OCI-M2 (cell line): ENCODE results near the gene ANKRD11.
"Not testable (repeated sequence)": the region's sequence is repeated elsewhere in the genome, so short reads cannot be mapped to it uniquely, and the experiment has no call there.

Source experiments
- DNase-seq: peaks from one replicate; lab custom pipeline; 2025; ENCODE audit not compliant: unreplicated experiment; lab: John Stamatoyannopoulos, UW

The ANKRD11 gene

DNA sequence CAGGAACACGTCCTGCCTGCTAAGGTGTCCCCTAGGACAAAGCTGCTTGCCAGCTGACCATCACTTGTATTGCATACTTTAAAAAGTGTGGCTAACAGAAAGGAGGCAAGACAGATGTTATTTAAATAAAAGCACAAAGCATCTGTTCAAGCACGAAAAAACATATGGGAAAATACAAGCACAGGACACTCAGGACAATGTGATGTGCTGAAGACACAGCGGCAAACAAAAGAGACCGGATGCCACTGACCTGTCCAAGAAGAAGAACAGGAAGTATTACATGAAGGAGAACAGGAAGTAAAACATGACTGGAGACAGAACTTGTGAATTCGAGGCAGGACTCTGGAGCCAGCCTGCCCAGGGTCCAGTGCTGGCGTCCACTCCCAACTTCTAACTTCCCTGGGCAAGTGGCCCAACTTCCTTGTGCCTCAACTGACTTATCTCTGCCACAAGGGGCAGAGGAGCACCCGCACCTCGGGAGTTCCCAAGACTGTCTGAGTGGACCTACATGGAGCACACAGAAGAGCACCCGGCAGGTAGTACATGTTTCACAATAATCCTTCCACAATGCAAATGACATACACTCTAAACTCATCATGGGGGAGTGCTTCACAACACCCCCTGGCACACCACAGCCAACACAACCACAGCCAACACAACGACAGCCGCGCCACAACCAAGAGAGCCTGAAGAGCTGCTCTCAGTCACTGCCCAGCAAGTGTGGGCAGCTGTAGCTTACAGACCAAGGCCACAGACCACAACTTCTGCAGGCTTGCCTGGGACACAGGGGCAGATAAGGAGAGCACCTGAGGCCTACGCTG is 36.6 kb downstream of the ANKRD11 start:
- DNase-seq, result no peak

DNA sequence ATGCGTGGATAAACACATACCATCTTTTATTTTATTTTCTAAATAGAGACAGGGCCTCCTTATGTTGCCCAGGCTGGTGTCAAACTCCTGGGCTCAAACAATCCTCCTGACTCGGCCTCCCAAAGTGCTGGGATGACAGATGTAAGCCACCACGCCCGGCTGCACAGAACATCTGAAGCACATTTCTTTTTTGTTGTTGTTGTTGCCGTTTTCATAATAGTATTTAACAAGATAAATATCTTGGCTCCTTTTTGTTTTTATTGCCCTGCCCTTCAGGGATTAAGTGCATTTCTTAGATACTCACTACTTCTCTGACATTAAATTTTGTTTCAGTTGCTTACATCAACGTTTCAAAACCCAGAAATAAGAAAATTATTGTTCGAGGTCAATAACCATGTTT is 37.4 kb downstream of the ANKRD11 start:
- no peak for DNase-seq

DNA sequence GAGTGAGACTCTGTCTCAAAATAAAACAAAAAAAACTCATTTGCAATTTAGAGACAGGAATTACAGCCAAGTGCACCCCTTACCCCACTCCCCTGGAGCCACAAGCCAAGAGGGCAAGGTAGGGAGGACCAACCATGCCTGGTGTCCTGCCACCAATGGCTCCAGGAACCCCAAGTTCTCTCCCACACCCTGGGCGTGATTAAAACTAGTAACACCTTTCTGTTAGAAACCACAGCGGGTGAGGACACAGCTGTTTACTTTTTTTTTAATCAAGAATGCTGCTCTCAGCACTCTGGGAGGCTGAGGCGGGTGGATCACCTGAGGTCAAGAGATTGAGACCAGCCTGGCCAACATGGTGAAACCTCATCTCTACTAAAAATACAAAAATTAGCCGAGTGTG is 38.1 kb downstream of the ANKRD11 start:
- no peak for DNase-seq

DNA sequence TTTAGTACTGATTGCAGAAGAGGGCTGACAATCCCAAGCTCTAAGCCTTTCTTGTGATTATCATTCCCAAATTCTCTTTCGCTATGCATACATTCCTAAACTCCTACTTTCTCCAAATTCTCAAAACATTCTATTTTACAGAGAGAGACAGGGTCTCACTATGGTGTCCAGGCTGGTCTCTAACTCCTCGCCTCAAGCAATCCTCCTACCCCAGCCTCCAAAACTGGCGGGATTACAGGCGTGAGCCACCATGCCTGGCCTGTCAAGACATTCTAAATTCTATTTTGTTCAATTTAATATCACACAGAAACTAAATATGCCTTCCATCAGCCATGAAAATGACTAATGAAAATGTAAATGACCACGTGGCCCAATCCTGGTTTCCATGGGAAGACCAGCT is 39.8 kb downstream of the ANKRD11 start:
- no peak for DNase-seq

DNA sequence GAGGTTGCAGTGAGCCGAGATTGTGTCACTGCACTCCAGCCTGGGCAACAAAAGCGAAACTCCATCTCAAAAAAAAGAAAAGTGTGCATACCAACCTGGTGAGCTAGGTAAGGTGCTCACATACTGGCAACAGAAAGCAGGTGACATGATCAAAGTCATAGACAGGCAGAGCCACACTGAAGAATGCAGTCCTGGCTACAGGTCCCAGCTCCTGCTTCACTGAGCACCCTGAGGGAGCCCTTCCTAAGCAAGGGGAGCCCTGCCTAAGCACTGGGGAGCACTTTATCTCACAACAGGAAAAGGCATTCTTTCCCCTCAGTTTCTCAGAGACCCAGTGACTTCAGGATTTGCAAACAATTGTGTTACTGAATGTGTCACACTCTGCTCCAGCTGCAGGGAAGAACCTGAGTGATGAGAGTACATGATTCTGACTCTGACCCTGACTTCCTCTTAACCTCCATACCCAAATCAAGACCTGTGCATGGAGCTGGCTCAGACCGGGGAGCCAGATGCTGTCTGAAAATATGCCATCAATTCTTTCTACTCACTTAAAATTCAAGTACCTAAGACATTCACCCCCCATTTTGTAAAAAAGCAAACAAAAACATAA is 40.5 kb downstream of the ANKRD11 start:
- DNase-seq, result no peak

DNA sequence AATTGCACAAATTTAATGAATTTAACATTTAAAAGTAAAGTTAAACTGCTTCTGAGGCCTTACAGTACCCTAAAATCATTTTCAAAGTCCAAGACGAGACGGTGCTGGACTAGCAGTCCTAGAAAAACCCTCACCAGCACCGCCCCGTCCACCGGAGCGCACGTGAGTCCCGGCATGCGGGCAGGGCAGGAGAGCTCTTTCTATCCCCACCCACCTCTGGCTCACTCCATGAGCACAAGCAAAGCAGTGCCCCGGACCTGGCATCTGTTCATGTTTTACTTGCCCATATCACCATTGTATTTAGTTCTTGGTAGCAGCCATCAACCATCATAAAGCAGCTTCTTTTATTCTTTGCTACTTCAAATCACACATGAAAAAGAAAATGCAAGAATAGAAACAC is 41.7 kb downstream of the ANKRD11 start:
- no peak for DNase-seq

DNA sequence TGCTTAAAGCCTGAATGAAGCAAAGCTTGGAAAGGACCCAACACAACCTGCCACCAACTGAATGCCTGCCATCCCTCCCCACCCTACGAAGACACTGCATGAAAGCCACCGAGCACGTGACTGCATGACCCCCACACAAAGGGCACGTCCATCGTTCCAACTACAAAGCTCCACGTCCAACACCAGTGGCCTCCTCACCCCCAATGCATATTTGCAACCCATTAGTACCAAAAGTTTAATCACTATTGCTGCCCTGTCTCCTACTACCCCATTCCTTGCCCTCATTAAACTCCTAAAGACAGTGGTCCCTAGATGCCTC is 43.4 kb downstream of the ANKRD11 start:
- no peak for DNase-seq

DNA sequence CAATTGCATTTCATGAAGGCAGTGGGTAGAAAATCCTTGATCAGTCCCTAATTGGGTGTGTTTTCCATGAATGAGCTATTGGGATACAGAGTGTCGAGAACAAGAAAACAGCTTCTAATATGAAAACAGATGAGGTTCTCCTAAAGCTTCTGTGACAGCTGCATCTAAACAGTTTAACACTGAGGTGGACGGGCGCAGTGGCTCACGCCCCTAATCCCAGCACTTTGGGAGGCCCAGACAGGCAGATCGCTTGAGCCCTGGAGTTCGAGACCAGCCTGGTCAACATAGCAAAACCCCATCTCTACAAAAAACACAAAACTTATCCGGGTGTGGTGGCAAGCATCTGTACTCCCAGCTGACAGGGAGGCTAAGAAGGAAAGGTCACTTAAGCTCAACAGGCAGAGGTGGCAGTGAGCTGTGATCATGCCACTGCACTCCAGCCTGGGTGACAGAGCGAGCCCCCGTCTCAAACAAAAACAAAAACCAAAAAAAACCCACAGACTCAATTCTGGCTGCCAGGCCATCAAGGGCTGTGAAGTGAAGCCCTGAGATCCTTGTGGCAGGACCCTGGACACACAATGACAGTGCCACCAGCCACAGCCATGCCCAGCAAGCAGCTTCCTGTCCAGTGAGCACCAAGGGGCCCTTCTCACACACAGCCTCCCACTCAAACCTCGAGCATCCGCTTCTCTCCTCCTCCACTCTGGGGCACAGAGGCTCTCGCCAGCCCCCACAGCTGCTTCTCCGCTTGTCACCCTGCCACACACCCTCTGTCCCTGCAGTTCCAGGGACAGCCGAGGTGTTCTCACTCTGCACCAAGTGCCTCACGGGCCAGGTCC is 44.0 kb downstream of the ANKRD11 start:
- DNase-seq, result no peak

DNA sequence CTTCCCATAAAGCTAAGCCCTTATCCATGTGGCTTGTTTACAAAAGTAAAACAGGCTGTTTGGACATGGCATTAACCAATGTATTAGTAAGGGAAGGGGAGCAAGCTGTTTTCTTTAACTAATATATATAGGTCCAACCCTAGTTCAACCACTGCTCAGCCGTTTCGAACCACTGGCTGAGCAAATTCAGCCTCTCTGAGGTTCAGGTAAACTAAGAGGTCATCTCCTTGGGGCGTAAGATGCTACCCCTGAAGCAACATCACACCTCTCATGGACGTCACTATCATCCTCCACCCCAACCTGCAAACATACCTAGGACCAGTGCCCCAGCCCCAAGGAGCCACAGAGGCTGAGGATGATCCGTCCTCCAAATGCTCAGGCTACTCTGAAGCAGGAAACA is 45.2 kb downstream of the ANKRD11 start:
- DNase-seq, result no peak

DNA sequence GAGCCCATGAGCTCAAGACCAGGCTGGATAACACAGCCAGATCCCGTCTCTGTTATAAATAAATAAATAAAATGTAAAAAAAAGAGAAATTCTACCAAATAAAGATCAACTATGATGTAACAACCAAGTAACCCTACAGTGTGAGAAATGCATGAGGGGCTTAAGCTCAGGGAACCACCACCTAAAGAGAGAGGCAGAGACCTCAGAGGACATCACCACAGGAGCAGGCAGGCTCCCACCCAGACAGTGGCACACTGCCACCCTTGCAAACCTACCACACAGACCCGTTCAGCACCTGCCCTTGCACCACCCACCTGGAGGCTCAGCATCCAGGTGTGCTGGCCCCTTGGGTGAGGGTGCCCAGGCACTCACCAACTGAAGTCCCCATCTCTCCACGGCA is 45.6 kb downstream of the ANKRD11 start:
- DNase-seq, result no peak

DNA sequence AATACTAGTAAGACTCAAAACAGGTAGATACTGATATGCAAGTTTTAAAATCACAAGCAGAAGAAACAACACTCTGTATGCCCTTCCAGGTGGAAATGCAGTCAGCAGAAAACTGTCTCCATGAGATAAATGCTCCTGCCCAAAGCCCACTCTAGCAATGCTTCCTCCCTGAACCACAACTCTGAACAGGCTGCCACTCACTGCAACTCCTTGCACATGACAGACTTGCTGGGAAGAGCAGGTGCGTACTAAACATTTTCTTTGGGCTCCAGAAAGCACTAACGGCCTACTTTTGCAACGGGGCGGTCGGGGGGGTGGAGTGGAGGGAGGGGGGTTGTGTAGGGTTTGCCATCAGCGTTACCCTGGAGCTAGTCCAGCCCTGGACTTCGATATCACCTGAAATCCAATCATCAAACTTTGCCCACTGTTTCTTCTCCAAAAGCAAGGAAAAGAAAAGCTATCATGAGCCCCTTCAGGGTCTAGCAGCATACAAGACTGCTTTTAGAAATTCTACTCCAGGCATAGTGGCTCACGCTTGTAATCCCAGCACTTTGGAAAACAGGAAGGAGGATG is 46.1 kb downstream of the ANKRD11 start:
- DNase-seq, result no peak

DNA sequence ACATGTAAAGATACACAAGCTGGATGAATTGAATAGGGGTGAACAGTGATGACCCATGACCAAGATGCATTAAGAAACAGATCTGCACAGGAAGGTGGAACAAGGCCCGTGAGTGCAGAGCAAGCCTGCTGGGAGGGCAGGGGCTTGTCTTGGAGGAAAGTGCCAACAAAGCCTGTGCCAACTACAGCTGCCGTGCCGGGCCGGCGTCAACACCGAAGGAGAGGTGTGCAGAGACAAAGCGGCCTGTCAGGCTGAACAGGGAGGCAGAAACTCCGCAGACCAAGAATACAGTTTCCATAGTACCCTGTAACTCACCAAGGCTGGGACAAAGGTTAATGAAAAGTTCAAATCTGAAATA is 46.7 kb downstream of the ANKRD11 start:
- DNase-seq, result no peak

DNA sequence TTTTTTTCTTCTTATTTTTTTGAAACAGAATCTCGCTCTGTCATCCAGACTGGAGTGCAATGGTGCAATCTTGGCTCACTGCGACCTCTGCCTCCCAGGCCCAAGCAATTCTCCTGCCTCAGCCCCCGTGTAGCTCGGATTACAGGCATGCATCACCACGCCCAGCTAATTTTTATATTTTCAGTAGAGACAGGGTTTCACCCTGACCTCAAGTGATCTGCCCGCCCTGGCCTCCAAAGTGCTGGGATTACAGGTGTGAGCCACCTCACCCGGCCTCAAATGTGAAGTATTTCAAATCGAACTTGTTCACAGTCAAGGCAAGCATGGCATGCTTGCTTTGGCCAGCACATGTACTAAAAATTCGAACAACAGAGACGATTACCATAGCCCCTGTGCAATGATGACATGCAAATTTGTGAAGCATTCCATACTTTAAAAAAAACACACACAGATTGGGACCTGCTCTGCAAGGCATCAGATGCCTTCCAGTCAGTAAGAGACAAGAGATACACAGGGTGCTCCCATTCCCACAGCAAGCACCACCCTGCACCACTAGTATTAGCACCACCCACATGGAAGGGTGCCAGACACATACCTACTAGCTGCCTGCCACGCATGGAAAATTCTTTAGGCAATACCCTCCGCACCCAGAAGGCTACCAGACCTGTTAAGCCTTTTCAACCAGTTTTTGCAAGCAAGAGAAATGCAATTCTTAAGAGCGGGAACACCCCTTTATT is 47.2 kb downstream of the ANKRD11 start:
- DNase-seq, result no peak

DNA sequence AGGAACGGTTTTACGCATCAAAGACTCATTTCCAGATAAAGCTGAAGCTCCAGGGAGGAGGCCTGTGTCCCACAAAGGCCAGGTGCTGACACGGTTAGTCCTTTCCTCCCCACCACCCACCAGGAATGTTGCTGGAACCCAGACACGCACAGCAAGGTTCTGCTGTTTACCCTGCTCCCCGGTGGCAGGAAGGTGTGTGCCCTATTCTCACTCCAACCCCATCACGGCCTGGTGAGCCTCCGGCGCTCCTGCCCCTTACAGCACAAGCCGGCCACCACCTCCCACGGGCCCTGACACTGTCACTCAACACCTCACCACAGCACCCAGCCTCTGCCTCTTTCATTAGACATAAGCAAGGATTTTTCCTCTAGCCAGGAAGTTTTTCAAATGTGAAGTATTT is 47.8 kb downstream of the ANKRD11 start:
- no peak for DNase-seq

DNA sequence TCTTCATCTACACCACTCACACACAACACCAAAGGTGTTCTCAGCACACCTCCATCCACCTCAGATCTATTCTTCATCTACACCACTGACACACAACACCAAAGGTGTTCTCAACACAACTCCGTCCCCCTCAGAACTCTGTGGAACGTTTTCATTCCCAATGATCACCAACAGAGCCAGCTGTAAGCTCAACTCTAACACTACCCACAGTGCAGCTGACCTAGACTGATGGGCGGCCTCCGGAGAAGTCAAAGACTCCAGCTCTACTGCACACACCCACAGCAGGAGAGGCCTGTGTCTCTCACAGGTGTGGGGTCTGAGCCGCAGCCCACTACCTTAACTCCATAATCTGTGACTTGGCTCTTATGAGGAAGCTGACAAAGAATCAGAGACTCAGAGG is 50.7 kb downstream of the ANKRD11 start:
- DNase-seq, result no peak

DNA sequence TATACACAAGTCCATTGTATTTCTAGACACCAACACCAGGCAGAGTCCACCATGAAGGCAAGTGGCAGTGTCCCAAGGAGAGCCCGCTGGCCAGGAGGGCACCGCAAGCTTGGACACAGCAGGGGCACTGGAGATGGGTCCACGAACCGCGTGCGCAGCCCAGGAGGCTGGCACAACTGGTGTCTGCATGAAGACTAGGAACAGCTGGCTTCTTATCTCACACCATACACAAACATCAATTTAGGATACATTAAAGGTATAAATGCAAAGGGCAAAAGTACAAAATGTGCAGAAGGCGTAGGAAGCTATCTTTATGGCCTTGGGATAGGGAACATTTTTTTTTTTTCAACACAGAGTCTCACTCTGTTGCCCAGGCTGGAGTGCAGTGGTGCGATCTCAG is 52.4 kb downstream of the ANKRD11 start:
- DNase-seq, result no peak

DNA sequence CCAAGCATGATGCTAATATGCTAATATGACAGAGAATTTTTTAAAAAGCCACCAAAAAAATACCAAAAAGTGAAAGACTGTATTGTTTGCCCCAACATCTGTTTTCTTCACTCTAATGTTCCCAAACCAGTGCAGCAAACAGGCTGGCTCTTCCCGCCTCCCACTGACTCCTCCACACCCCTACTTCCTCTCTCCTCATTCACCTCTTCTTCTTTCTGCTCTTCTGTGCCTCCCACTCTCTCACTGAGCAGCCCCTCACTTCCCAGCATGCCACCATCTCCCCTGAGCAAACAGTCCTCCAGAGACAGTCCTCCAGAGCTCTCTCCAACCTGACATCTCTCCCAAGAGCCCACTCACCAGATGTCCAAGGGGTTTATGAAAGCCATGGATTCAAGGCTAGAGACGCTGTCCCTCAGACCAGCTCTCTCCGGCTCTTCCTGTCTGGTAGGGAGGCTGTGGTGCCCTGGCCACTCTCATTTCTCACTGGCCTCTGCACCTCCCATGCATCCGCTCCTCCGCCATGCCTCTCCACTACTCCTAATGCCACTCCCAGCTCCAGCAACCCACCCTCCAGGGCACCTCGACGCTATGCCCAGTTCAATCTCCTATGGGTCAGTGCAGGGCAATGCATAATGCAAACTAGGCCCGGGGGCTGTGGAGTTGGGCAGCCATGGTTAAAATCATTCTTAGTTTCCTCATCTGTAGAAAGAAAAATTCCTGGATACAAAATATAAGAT is 52.9 kb downstream of the ANKRD11 start:
- no peak for DNase-seq

DNA sequence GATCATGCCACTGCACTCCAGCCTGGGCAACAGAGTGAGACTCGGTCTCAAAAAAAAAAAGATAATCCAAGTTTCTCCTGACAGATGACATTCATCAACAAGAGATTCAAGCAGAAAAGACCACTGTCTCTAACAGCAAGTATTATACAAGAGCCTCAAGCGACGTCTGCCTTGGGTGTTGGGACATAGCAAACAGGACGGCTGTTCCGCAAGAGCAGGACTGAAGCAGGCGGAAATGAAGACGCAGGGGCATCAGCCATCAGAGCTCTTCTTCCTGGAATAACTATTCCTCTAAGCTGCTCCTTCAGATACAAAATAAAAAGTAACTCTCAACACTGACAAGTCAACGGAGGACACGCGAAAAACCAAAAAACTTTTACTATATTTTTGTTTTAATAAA is 54.0 kb downstream of the ANKRD11 start:
- DNase-seq, result no peak

DNA sequence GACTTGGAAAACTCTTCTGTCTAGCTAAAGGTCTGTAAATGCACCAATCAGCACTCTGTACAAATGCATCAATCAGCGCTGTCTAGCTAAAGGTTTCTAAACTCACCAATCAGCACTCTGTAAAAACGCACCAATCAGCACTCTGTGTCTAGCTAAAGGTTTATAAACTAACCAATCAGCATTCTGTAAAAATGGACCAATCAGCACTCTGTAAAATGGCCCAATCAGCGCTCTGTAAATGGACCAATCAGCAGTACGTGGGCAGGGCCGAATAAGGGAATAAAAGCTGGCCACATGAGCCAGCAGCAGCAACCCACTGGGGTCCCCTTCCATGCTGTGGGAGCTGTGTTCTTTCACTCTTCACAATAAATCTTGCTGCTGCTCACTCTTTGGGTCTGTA is 55.3 kb downstream of the ANKRD11 start:
- DNase-seq, result not testable (repeated sequence)

DNA sequence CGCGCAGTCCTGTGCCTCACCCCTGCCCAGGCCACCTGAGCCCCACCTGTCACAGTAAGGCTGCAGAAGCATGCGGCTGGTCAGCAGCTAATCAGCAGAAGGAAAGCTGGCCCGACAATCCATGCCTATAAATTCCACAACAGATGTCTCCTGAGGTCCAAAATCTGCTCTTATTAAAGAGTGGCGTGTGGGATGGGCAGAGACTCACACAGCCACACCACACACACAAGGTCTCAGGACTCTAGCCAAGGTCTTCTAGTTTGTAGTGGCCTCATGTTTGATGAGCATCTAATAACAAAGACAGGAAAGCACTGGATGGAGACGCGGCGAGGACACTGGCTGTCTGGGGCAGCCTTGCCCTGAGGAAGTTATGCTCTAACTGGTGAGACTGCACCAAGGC is 55.9 kb downstream of the ANKRD11 start:
- DNase-seq, result no peak
